Small intestine (tissue), 7 donors: ENCODE results near the gene UPF1. TPM values are rescaled to one million over a fixed set of nuclear protein-coding genes. Genes with fewer than 3 reads are reported as not detected.
A peak's percentile ranks its signal among the peaks of the same experiment; 100 is the strongest.

Source experiments
- DNase-seq, 2 donors: peaks; one replicate each; pipeline versions ENCODE4 v3.0.0 to v3.0.0-alpha.2; 2013
- FAIRE-seq: peaks from 2 replicates; lab custom pipeline; 2012; peaks lifted over from hg19 to GRCh38; lab: Jason Lieb, UNC
- H3K27ac ChIP-seq, 3 donors: one replicate each; pipeline ENCODE4 v1.5.1; 2013; ENCODE audit warnings: low read length in 2 of 3, mild to moderate bottlenecking in 2 of 3, control low read depth in 1 of 3, inconsistent platforms in 1 of 3, low read depth in 1 of 3, moderate library complexity in 1 of 3
- H3K27me3 ChIP-seq, 3 donors: one replicate each; pipeline ENCODE4 v1.6.1; 2013; ENCODE audit warnings: low read length in 3 of 3, inconsistent platforms in 1 of 3; ENCODE audit not compliant: control insufficient read depth in 3 of 3, insufficient read depth in 3 of 3
- H3K36me3 ChIP-seq, 3 donors: one replicate each; pipeline ENCODE4 v1.6.1; 2013; ENCODE audit warnings: low read length in 3 of 3, inconsistent platforms in 1 of 3, low read depth in 1 of 3, mild to moderate bottlenecking in 1 of 3, moderate library complexity in 1 of 3; ENCODE audit not compliant: control insufficient read depth in 3 of 3, insufficient read depth in 2 of 3
- H3K4me1 ChIP-seq, 3 donors: one replicate each; pipeline ENCODE4 v1.6.1; 2013; ENCODE audit warnings: low read length in 2 of 3, inconsistent platforms in 1 of 3, low read depth in 1 of 3, mild to moderate bottlenecking in 1 of 3, moderate library complexity in 1 of 3; ENCODE audit not compliant: control insufficient read depth in 3 of 3, insufficient read depth in 2 of 3
- H3K4me3 ChIP-seq, 3 donors: one replicate each; pipeline ENCODE4 v1.5.1; 2013; ENCODE audit warnings: low read length in 3 of 3, control low read depth in 1 of 3, inconsistent platforms in 1 of 3, low read depth in 1 of 3, mild to moderate bottlenecking in 1 of 3, moderate library complexity in 1 of 3
- H3K9me3 ChIP-seq, 2 donors: one replicate each; pipeline ENCODE4 v1.6.1; 2013; ENCODE audit warnings: low read depth in 1 of 2, low read length in 1 of 2; ENCODE audit not compliant: control insufficient read depth in 2 of 2, insufficient read depth in 1 of 2
- WGBS, 3 donors: extraction: QIAGEN DNeasy Blood & Tissue Kit; methylation state at CpG; one replicate each; pipeline ENCODE4 v1.1.7; 2013; 5-methylcytosine and 5-hydroxymethylcytosine counted together
- polyA plus RNA-seq, 4 donors: library from polyadenylated mRNA; stranded (reverse) in 3 of 4; unstranded in 1 of 4; fragments of 200-250 nt in 3 of 4; fragments of 120-200 nt in 1 of 4; gene quantifications; one replicate each; pipeline versions ENCODE4 v1.2.1 to v1.2.3, GENCODE V29; 2013
- donor health status: healthy with polysubstance abuse.
- donor health status: control.
- donor health status: control.
- donor health status: Bipolar disorder and iron deficiency.
- donor health status: healthy.

Gene UPF1
- polyA plus RNA-seq, 4 donors, result 37.6 to 55.1 (median 41.8) TPM

DNA sequence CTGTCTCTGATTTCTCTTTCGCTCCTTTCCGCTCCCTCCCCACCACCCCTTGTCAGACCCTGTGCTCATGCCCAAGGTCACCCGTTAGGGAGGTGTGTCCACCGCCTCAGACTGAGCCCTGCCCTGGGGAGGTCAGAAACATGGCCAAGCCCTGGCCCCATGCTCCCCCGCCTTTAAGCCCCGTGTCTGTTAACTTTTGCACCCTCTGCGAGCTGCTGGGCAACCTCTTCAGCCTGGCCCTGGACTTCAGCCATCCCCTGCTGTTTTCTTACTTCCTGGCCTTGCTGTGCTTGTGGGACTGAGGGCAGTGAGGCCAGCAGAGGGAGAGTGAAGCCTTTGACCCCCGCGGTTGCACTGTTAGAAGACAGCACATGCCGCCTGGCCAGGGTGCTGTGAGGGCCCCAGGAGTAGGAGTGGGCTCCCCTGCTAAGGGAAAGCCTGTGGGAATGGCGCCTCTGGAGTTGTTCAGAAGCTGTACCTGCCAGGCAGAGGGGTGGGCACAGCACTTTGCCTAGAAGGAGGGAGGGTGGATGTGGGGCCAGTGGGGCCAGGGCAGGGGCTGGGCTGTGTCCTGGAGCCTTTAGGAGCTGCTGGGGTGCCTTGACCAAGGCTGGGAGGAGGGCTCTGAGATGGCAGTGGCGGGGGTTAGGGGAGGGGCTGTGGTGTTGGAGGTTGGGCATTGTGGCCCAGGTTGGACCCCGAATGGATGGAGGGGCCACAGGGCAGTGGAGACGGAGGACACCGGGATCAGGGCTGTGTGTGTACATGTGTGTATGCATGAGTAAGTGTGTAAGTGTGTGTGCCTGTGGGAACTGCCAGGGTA lies 7.9 kb downstream of the UPF1 start:
- Histone ChIP-seq H3K4me1 (peaks cover 13 to 52% (median 13%) of the 10 kb centered on the region in 3 donors), H3K27ac (peak overlapping the region in 1 of 3 donors; percentile 35), H3K36me3 (peaks cover 0 to 65% (median 0%) of the 10 kb centered on the region in 3 donors), H3K4me3 (no peak overlapping the region), H3K27me3 (no peaks in the 10 kb centered on the region), H3K9me3 (no peaks in the 10 kb centered on the region)
- DNase-seq (peak; percentile 55 to 58), FAIRE-seq (no peak)
- WGBS, 3 donors, result 43 to 69% (median 60%) methylated on average over 15 of the region's 15 CpGs

DNA sequence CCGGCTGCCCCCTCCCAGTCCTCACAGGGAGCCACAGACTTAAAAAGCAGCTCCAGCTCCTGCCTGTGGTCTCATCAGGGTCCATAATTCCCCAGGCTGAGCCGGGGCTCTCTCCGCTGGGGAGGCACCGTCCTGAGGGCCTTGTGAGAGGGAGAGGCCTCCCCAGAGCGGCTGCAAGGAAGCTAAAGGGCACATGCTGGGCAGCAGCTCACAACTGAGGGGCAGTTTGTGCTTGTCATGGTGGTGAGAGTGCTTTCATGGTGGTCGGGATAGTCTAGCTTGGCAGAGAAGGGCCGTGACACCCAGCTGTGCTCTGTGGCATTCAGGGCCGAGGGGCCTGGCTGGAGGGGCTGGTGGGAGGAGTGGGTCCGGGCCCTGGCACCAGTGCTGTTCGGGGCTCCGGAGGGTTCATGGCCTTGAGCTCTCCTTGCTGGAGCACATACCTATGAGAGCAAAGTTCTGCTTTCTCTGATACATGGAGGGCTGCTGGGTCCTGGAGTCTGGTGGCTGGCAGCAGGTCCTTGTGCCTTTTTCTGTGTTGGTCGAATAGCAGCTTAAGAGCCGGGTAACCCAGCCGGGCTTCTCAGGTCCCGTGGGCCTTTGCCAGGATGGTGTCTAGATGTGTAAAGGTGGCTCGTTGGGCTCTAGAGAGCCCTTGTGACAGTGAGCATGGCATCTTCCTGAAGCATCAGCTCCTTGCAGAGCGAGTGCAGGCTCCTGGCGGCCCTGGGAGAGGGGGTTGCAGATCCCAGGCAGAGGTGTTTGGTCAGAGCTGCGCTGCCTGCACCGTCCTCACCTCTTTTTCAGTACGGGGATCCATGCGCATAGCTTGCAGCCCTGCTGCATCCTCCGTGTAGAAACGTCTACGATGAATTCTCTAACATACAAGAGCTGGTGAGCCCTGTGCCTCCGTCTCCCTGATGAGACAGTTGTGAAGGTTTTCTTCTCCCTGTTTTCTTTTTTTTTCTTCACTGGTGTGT lies 8.8 kb downstream of the UPF1 start:
- Histone ChIP-seq H3K27ac (peak overlapping the region in 2 of 3 donors; percentile 27 to 35), H3K36me3 (peaks cover 0 to 66% (median 0%) of the 10 kb centered on the region in 3 donors), H3K27me3 (no peaks in the 10 kb centered on the region), H3K4me1 (peaks cover 13 to 46% (median 13%) of the 10 kb centered on the region in 3 donors), H3K4me3 (no peak overlapping the region), H3K9me3 (no peaks in the 10 kb centered on the region)
- FAIRE-seq, result no peak
- peak in 1 of 2 donors; percentile 5 for DNase-seq
- 47 to 72% (median 56%) methylated on average over 24 to 26 of the region's 26 CpGs for WGBS, 3 donors

DNA sequence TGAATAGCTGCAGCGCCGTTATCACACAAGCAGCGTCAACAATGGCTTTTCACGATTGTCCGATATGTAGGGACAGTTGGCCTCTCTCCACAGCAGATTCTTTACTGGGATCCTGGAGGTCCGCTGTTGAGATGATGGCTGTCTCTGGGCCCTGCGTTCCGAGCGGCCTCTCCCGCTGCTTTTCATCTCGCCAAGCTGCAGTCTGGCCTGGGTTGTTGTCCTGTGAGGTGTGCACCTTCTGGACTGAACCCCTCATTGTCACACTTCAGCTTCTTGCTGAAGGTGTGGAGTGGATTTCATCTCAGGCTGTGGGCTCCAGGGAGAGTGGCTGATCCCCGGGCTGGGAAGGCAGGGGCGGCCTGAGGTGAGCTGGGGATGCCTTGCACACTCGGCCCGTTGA lies 9.6 kb downstream of the UPF1 start:
- FAIRE-seq, result no peak
- H3K27ac ChIP-seq, result no peak overlapping the region
- H3K27me3 ChIP-seq, result no peaks in the 10 kb centered on the region
- no peak for DNase-seq
- peaks cover 0 to 67% (median 0%) of the 10 kb centered on the region in 3 donors for H3K36me3 ChIP-seq
- 73 to 77% (median 75%) methylated on average over 15 of the region's 15 CpGs for WGBS, 3 donors
- no peaks in the 10 kb centered on the region for H3K9me3 ChIP-seq
- no peak overlapping the region for H3K4me3 ChIP-seq
- H3K4me1 ChIP-seq, result peaks cover 10 to 38% (median 13%) of the 10 kb centered on the region in 3 donors

DNA sequence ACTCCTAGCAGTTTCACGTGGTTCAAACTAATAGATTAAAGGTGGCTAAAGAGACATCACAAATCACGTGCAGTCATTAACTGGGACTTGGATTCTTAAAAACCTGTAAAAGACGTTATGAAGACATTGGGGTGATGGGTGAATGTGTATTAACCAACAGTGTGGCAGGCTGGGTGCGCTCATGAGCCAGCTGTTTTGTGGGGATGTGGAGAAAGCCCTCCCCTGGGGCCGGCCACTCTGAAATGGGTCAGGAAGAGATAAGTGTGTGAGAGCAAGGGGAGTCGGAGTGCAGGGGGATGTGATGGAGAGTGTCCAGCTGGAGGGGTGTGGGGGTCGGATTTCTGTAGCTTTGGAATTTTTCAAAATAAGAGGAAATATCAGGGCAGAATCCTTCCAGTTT lies 10.4 kb downstream of the UPF1 start:
- Histone ChIP-seq H3K4me1 (peaks cover 10 to 36% (median 13%) of the 10 kb centered on the region in 3 donors), H3K4me3 (no peak overlapping the region), H3K27me3 (no peaks in the 10 kb centered on the region), H3K9me3 (no peaks in the 10 kb centered on the region), H3K27ac (no peak overlapping the region), H3K36me3 (peaks cover 0 to 67% (median 0%) of the 10 kb centered on the region in 3 donors)
- WGBS, 3 donors, result 54 to 68% (median 65%) methylated on average over 7 of the region's 7 CpGs
- FAIRE-seq (no peak), DNase-seq (no peak)

DNA sequence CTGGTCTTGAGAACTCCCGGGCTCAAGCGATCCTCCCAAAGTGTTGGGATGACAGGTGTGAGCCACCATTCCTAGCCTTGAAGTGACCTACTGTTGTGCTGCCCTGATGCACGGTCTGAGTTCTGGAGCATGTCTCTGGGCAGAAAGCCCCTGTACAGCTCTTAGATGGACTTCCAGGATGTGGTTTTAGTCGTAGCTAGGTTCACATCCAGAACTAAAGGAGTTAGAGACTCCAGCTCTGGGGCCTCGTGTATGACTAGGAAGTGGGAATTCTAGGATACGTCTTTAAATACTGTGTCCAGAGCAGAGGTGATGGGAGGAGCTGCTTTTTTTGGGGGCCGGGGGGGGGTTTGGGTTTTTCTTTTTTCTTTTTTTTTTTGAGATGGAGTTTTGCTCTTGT lies 12.2 kb downstream of the UPF1 start:
- no peaks in the 10 kb centered on the region for H3K9me3 ChIP-seq
- DNase-seq, result no peak
- no peak overlapping the region for H3K27ac ChIP-seq
- FAIRE-seq, result no peak
- H3K36me3 ChIP-seq, result peaks cover 0 to 69% (median 0%) of the 10 kb centered on the region in 3 donors
- no peak overlapping the region for H3K4me3 ChIP-seq
- peaks cover 10 to 33% (median 10%) of the 10 kb centered on the region in 3 donors for H3K4me1 ChIP-seq
- no peaks in the 10 kb centered on the region for H3K27me3 ChIP-seq
- 67 to 72% (median 71%) methylated on average over 7 of the region's 7 CpGs for WGBS, 3 donors

DNA sequence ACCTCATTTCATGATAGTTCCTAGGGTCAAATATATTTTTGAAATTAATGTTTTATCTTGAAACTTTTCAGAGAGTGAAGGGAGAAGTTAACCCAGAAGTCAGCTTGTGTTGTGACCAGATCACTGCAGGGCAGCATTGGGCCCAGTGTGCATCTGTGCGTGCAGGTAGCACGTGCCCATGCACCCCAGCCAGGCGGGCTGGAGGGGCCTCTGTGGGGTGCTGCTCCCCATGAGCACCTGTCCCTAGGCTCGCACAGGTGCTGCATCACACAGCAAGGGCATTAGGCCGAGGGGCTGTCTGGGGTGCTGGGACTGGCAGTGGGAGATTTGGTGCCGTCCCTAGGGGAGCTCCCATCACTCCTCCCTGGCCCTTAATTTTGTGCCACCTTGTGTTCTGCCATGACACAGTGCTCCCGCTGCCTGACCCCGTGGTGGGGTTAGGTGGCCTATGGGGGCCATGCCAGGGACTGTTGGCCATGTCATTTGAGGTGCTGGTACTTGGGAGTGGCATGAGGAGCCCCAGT lies 13.1 kb downstream of the UPF1 start:
- no peak for DNase-seq
- no peak overlapping the region for H3K4me3 ChIP-seq
- no peaks in the 10 kb centered on the region for H3K9me3 ChIP-seq
- H3K4me1 ChIP-seq, result peaks cover 6 to 24% (median 8%) of the 10 kb centered on the region in 3 donors
- no peak overlapping the region for H3K27ac ChIP-seq
- H3K36me3 ChIP-seq, result peaks cover 0 to 71% (median 0%) of the 10 kb centered on the region in 3 donors
- WGBS, 3 donors, result 86 to 92% (median 88%) methylated on average over 8 of the region's 8 CpGs
- no peak for FAIRE-seq
- no peaks in the 10 kb centered on the region for H3K27me3 ChIP-seq

DNA sequence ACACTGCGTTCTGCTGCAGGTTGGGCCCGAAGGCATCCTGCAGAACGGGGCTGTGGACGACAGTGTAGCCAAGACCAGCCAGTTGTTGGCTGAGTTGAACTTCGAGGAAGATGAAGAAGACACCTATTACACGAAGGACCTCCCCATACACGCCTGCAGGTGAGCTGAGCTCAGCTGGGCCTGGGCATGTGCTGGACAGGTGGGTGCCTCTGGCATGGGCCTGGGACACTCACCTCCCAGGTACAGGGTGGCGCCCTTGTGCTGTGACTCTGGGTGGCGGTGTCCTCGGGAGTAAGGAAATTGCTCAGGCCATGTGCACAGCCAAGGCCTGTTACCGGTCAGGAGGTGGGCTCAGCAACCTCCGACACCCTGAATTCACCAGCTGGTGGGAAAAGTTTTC lies 14.2 kb downstream of the UPF1 start:
- Histone ChIP-seq H3K4me3 (no peak overlapping the region), H3K27ac (no peak overlapping the region), H3K27me3 (no peaks in the 10 kb centered on the region), H3K4me1 (peaks cover under 1 to 13% (median 6%) of the 10 kb centered on the region in 3 donors), H3K9me3 (no peaks in the 10 kb centered on the region), H3K36me3 (peaks cover 6 to 72% (median 6%) of the 10 kb centered on the region in 3 donors)
- WGBS, 3 donors, result 77 to 87% (median 78%) methylated on average over 12 of the region's 12 CpGs
- no peak for FAIRE-seq
- DNase-seq, result no peak
